ENCODE data around the gene AKAP5. TPM values are rescaled to one million over a fixed set of nuclear protein-coding genes. Genes with fewer than 3 reads are reported as not detected.
"Not testable (repeated sequence)": the region's sequence is repeated elsewhere in the genome, so short reads cannot be mapped to it uniquely, and the experiment has no call there.

Gene AKAP5
- total and polyA plus RNA-seq, 5 experiments from 2014 or later, result 0.05 to 0.49 (median 0.23) TPM

GRCh38 chr14:64517667-64518066 is 52.4 kb downstream of the AKAP5 start:
- POLR2A ChIA-PET, H3K4me3 Mint-ChIP-seq, H3K9me3 Mint-ChIP-seq, ATAC-seq, H3K27me3 Mint-ChIP-seq, DNase-seq, H3K27ac Mint-ChIP-seq, H3K36me3 Mint-ChIP-seq: not testable (repeated sequence)
- peaks cover 20 to 65% (median 52%) of the 10 kb centered on the region in 4 donors for H3K4me1 Mint-ChIP-seq

GRCh38 chr14:64518229-64518628 is 52.9 kb downstream of the AKAP5 start:
- no peaks in the 10 kb centered on the region for H3K9me3 Mint-ChIP-seq
- peaks cover 0 to 8% (median 1%) of the 10 kb centered on the region in 3 donors for H3K36me3 Mint-ChIP-seq
- ATAC-seq (no peak), DNase-seq (no peak)
- peak overlapping the region in 3 of 10 donors; percentile 2 to 44 (median 28) for H3K27ac Mint-ChIP-seq
- H3K4me1 Mint-ChIP-seq, result peaks cover 20 to 60% (median 49%) of the 10 kb centered on the region in 4 donors
- H3K4me3 Mint-ChIP-seq, result peak overlapping the region in 2 of 10 donors; percentile 15 to 24
- POLR2A ChIA-PET, result interaction anchor here (0.7 kb wide), 1 partner anchor 397 kb away, joined by 3 read pairs; no protein-coding TSS in a partner anchor
- H3K27me3 Mint-ChIP-seq, result no peaks in the 10 kb centered on the region

GRCh38 chr14:64520699-64521098 is 55.4 kb downstream of the AKAP5 start:
- no peak for DNase-seq
- POLR2A ChIA-PET, result interaction anchor here (0.7 kb wide), 2 partner anchors 17 to 19 kb away, joined by 3 read pairs; no protein-coding TSS in a partner anchor
- no peak overlapping the region for H3K4me3 Mint-ChIP-seq
- ATAC-seq, result no peak
- H3K27ac Mint-ChIP-seq, result peak overlapping the region in 4 of 10 donors; percentile 3 to 66 (median 39)
- peaks cover 0 to 11% (median 0%) of the 10 kb centered on the region in 3 donors for H3K36me3 Mint-ChIP-seq
- no peaks in the 10 kb centered on the region for H3K9me3 Mint-ChIP-seq
- no peaks in the 10 kb centered on the region for H3K27me3 Mint-ChIP-seq
- peaks cover 11 to 42% (median 33%) of the 10 kb centered on the region in 4 donors for H3K4me1 Mint-ChIP-seq

- DNase-seq, result no peak
- no peak overlapping the region for H3K4me3 Mint-ChIP-seq
- no peaks in the 10 kb centered on the region for H3K9me3 Mint-ChIP-seq
- H3K27me3 Mint-ChIP-seq, result no peaks in the 10 kb centered on the region
- ATAC-seq, result no peak
- peaks cover 7 to 25% (median 20%) of the 10 kb centered on the region in 4 donors for H3K4me1 Mint-ChIP-seq
- POLR2A ChIA-PET, result no interaction called here
- no peak overlapping the region for H3K27ac Mint-ChIP-seq
- H3K36me3 Mint-ChIP-seq, result peaks cover 0 to 19% (median 6%) of the 10 kb centered on the region in 3 donors
These were observed 57.5 kb downstream of the AKAP5 start for GRCh38 chr14:64522591-64523355.

Other genes with a start within 250 kb of the AKAP5 start
- under 1 TPM; 0.29 to 0.41 TPM for gene ESR2, start 171.1 kb upstream of the AKAP5 start, total RNA-seq
- gene ESR2, start 171.1 kb upstream of the AKAP5 start, polyA plus RNA-seq, result under 1 TPM in 1 of 3 donors, not detected in 2; 0.16 TPM
- 10 to 100 TPM; 32.6 to 38.6 TPM for gene MTHFD1, start 77.1 kb upstream of the AKAP5 start, total RNA-seq
- 10 to 100 TPM; 34.9 to 44.2 (median 41.2) TPM for gene MTHFD1, start 77.1 kb upstream of the AKAP5 start, polyA plus RNA-seq
- 10 to 100 TPM; 65.7 to 69.7 TPM for gene ZBTB25, start 38.3 kb downstream of the AKAP5 start, total RNA-seq
- gene ZBTB25, start 38.3 kb downstream of the AKAP5 start, polyA plus RNA-seq, result 10 to 100 TPM; 20.6 to 38.2 (median 24.3) TPM
- 10 to 100 TPM; 87.8 to 88.9 TPM for gene ZBTB1, start 39.3 kb downstream of the AKAP5 start, total RNA-seq
- 10 to 100 TPM; 38.3 to 64.4 (median 43.0) TPM for gene ZBTB1, start 39.3 kb downstream of the AKAP5 start, polyA plus RNA-seq
- 1 to 10 TPM; 2.3 TPM for gene HSPA2, start 75.2 kb downstream of the AKAP5 start, total RNA-seq
- 1 to 10 TPM in 1 of 3 donors, under 1 TPM in 1, not detected in 1; 0.30 to 1.2 TPM for gene HSPA2, start 75.2 kb downstream of the AKAP5 start, polyA plus RNA-seq
- gene PPP1R36, start 84.5 kb downstream of the AKAP5 start, total RNA-seq, result not detected
- gene PPP1R36, start 84.5 kb downstream of the AKAP5 start, polyA plus RNA-seq, result not detected
- 1 to 10 TPM in 1 of 2 experiments, under 1 TPM in 1; 0.55 to 1.4 TPM for gene PLEKHG3, start 238.9 kb downstream of the AKAP5 start, total RNA-seq
- gene PLEKHG3, start 238.9 kb downstream of the AKAP5 start, polyA plus RNA-seq, result 10 to 100 TPM in 1 of 3 donors, 1 to 10 TPM in 2; 1.2 to 12.2 (median 1.6) TPM